GM12878 (cell line): ENCODE data around the gene ZNF506.

Experiments
- BMI1 ChIP-seq: fragments of 450-650 bp; IDR thresholded peaks from 2 replicates; pipeline ENCODE4 v1.6.1; 2016; ENCODE audit warnings: mild to moderate bottlenecking, moderate library complexity, borderline replicate concordance
- CHD2 ChIP-seq: IDR thresholded peaks from 2 replicates; pipeline ENCODE4 v1.6.1; 2011; ENCODE audit warnings: low read depth, low read length, improper control_type of control experiment, borderline replicate concordance
- CTCF ChIP-seq, 3 experiments: IDR thresholded peaks in 2 of 3; conservative IDR thresholded peaks in 1 of 3; 2 replicates each; pipeline ENCODE4 v1.5.1; 2011; ENCODE audit warnings: low read depth in 3 of 3, low read length in 3 of 3, mild to moderate bottlenecking in 3 of 3, control low read depth in 2 of 3, moderate library complexity in 2 of 3, inconsistent platforms in 1 of 3, mixed read lengths in 1 of 3; ENCODE audit not compliant: control insufficient read depth in 2 of 3, insufficient read depth in 1 of 3; ENCODE audit errors: extremely low read depth in 1 of 3
- EZH2 ChIP-seq: IDR thresholded peaks from 2 replicates; pipeline ENCODE4 v1.6.1; 2012; ENCODE audit warnings: low read depth, mild to moderate bottlenecking, control low read depth, inconsistent platforms, low read length, borderline replicate concordance; ENCODE audit not compliant: control insufficient read depth
- GATAD2B ChIP-seq: fragments of 450-650 bp; conservative IDR thresholded peaks from 2 replicates; pipeline ENCODE4 v1.6.1; 2017; ENCODE audit warnings: low read depth, mild to moderate bottlenecking, moderate library complexity
- POLR2AphosphoS5 ChIP-seq: IDR thresholded peaks from 2 replicates; pipeline ENCODE4 v1.6.1; 2011; ENCODE audit warnings: mild to moderate bottlenecking, low read length, inconsistent platforms
- ZNF24 ChIP-seq: fragments of 450-650 bp; IDR thresholded peaks from 2 replicates; pipeline ENCODE4 v1.6.1; 2017; ENCODE audit warnings: antibody characterized with exemption, mild to moderate bottlenecking
- ZNF687 ChIP-seq: fragments of 450-650 bp; IDR thresholded peaks from 2 replicates; pipeline ENCODE4 v1.6.1; 2017; ENCODE audit warnings: mild to moderate bottlenecking, moderate library complexity

GRCh38 chr19:19817357-19817756, 4.2 kb downstream of the ZNF506 start:
- no peak for TF ChIP-seq POLR2AphosphoS5
- no peak for TF ChIP-seq ZNF687
- TF ChIP-seq ZNF24 = no peak
- TF ChIP-seq CTCF (IDR thresholded peaks at IDR 0.05 in 2 of 3, conservative IDR thresholded peaks at IDR 0.05 in 1 of 3; ENCODE audit: control insufficient read depth in 2 of 3, extremely low read depth in 1 of 3, insufficient read depth in 1 of 3, low read depth in 3 of 3, low read length in 3 of 3) = no peak
- TF ChIP-seq CHD2 = no peak
- TF ChIP-seq GATAD2B = no peak
- no peak for TF ChIP-seq EZH2
- TF ChIP-seq BMI1 = no peak
